Measurements from ENCODE around the gene ZNF74. TPM values are rescaled to one million over a fixed set of nuclear protein-coding genes. Genes with fewer than 3 reads are reported as not detected.
A peak's percentile ranks its signal among the peaks of the same experiment; 100 is the strongest.

Gene ZNF74
- total RNA-seq, 1 donor from 2014 or later: 20.4 TPM

DNA sequence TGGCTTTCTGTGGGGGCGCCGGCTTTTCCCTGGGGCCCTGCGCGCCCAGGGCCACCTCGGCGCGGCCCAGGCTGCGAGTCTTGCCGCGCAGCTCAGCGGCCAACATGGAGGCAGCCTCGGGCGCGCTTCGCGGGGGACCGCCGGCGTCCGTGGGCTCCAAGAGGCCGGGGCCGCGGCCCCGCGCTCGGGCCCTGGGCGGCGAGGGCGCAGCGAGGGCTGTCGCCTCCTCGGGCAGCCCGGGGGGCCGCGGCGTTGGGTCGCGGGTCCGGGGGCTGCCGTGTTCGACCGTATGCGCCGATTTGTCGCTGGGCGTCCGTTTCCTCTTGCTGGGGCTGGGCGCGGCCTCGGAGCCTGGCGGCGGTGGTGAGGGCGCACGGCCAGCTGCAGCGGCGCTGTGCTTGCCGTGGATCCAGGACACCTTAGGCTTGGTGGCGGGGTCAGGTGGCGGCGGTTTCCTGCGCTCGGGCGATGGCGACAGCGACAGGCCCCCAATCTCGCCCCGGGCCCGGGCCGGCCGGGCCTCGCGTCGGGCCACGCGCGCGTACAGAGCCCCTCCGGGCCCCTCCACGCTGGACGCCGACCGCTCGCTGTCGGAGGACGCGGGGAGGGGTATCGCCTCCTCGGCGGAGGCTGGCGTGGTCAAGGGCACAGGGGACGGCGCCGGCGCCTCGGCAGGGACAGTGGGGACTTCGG is 31.8 kb downstream of the ZNF74 start:
- Mint-ChIP-seq H3K9me3 (ENCODE audit: unreplicated experiment) (no peaks in the 10 kb centered on the region), H3K4me3 (ENCODE audit: unreplicated experiment) (no peak overlapping the region), H3K36me3 (ENCODE audit: unreplicated experiment) (peaks cover 25% of the 10 kb centered on the region), H3K27ac (ENCODE audit: unreplicated experiment) (no peak overlapping the region), H3K4me1 (ENCODE audit: unreplicated experiment) (peaks cover 5% of the 10 kb centered on the region), H3K27me3 (ENCODE audit: unreplicated experiment) (no peaks in the 10 kb centered on the region)
- TF ChIP-seq, protein P1, sequence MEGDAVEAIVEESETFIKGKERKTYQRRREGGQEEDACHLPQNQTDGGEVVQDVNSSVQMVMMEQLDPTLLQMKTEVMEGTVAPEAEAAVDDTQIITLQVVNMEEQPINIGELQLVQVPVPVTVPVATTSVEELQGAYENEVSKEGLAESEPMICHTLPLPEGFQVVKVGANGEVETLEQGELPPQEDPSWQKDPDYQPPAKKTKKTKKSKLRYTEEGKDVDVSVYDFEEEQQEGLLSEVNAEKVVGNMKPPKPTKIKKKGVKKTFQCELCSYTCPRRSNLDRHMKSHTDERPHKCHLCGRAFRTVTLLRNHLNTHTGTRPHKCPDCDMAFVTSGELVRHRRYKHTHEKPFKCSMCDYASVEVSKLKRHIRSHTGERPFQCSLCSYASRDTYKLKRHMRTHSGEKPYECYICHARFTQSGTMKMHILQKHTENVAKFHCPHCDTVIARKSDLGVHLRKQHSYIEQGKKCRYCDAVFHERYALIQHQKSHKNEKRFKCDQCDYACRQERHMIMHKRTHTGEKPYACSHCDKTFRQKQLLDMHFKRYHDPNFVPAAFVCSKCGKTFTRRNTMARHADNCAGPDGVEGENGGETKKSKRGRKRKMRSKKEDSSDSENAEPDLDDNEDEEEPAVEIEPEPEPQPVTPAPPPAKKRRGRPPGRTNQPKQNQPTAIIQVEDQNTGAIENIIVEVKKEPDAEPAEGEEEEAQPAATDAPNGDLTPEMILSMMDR (IDR thresholded peaks at IDR 0.05): no peak
- DNase-seq (ENCODE audit: extremely low spot score, unreplicated experiment): no peak

DNA sequence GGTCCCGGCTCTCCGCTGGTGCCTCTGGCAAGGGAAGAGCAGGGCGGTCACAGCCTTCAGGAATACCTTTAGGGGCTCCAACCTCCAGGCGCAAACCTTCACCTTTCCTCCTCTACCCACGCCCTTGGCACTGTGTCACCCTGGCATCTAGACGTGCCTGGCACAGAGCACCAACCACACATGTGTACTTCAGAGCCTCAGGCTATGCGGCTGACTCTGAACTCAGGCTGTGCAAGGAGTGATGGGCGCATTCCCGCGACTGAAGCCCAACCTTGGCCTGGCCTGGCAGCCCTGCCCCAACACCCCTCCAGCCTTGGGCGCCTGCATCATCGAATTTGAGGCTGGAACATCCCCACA is 32.3 kb downstream of the ZNF74 start:
- Mint-ChIP-seq H3K9me3 (ENCODE audit: unreplicated experiment) (no peaks in the 10 kb centered on the region), H3K27ac (ENCODE audit: unreplicated experiment) (no peak overlapping the region), H3K4me3 (ENCODE audit: unreplicated experiment) (no peak overlapping the region), H3K4me1 (ENCODE audit: unreplicated experiment) (peaks cover 5% of the 10 kb centered on the region), H3K36me3 (ENCODE audit: unreplicated experiment) (peaks cover 25% of the 10 kb centered on the region), H3K27me3 (ENCODE audit: unreplicated experiment) (no peaks in the 10 kb centered on the region)
- no peak for DNase-seq (ENCODE audit: extremely low spot score, unreplicated experiment)
- TF ChIP-seq, protein P1 (IDR thresholded peaks at IDR 0.05): no peak

DNA sequence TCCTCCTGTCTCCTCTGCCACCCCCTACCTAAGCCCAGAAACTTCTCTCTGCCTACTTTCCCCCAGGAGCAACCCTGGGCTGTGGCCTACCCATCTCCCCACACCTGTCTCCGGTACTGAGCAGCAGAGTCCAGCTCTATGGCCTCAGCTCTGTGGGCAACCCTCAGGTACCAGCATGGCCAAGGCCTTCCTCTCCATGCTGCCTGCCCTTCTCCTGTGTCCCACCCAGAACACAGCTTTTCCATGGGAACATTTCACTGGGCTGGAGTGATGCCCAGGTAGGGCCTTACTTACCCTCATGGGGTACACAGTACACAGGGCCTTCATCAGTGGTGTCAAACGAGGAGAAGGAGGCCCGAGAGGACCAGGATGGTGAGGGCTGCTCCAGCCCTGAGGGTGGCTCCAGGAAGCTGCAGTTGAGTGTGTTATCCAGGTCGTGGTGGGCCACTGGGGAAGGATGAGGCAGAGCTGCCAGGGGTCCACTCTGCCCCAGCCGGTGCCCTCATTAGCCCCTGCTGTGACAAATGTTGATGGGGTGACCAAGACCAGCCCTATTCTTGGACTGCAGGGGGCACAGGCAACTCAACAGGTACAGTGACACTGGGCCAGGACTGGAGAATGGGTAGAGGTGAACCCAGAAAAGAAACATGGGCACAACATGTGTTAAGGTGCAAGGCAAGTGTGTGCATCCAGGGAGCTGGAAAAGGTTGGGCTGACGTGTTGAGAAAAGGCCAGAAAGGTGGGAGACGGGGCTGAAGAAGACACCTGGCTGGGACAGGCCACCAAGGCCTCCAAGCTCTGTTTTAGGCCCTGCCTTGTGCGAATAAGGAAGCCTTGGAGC is 33.4 kb downstream of the ZNF74 start:
- Mint-ChIP-seq H3K9me3 (ENCODE audit: unreplicated experiment) (no peaks in the 10 kb centered on the region), H3K27ac (ENCODE audit: unreplicated experiment) (no peak overlapping the region), H3K27me3 (ENCODE audit: unreplicated experiment) (no peaks in the 10 kb centered on the region), H3K4me3 (ENCODE audit: unreplicated experiment) (peak overlapping the region; percentile 8), H3K4me1 (ENCODE audit: unreplicated experiment) (peaks cover 9% of the 10 kb centered on the region), H3K36me3 (ENCODE audit: unreplicated experiment) (peaks cover 25% of the 10 kb centered on the region)
- DNase-seq (ENCODE audit: extremely low spot score, unreplicated experiment): no peak
- TF ChIP-seq, protein P1 (IDR thresholded peaks at IDR 0.05): no peak

DNA sequence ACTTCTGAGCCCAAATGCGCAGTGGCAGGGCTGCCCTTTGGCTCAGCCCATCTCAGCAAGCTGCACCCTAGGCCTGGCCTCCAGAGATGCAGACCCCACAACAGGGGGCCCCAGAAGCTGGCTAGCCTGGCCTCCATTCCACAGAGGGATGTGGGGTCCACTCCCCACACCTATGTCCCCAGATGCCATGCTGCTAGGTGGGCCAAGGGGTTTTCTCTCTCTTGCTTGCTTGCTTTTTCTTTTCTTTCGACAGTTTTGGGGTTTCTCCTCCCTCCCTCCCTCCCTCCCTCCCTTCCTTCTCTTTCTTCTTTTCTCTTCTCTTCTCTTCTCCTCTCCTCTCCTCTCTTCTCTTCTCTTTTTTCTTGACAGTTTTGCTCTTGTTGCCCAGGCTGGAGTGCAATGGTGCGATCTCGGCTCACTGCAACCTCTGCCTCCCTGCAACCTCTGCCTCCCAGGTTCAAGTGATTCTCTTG is 34.0 kb downstream of the ZNF74 start:
- H3K4me3 Mint-ChIP-seq (ENCODE audit: unreplicated experiment): no peak overlapping the region
- TF ChIP-seq, protein P1 (IDR thresholded peaks at IDR 0.05): no peak
- no peak for DNase-seq (ENCODE audit: extremely low spot score, unreplicated experiment)
- no peaks in the 10 kb centered on the region for H3K9me3 Mint-ChIP-seq (ENCODE audit: unreplicated experiment)
- H3K36me3 Mint-ChIP-seq (ENCODE audit: unreplicated experiment): peaks cover 27% of the 10 kb centered on the region
- H3K4me1 Mint-ChIP-seq (ENCODE audit: unreplicated experiment): peaks cover 10% of the 10 kb centered on the region
- H3K27me3 Mint-ChIP-seq (ENCODE audit: unreplicated experiment): no peaks in the 10 kb centered on the region
- H3K27ac Mint-ChIP-seq (ENCODE audit: unreplicated experiment): no peak overlapping the region
